Stimulated activated CD8-positive, alpha-beta memory T cell treated with anti-CD3 and anti-CD28 coated beads, Interleukin-15, amount 100 ng/mL, for 4 hours (primary cell): ENCODE measurements around the gene ZNF500.
A peak's percentile ranks its signal among the peaks of the same experiment; 100 is the strongest.
"Not testable (repeated sequence)": the region's sequence is repeated elsewhere in the genome, so short reads cannot be mapped to it uniquely, and the experiment has no call there.

Experiments
- DNase-seq, 2 donors: peaks; one replicate each; pipeline ENCODE4 v3.0.0-alpha.2; 2020; ENCODE audit warnings: low read depth in 2 of 2

Gene ZNF500

DNA sequence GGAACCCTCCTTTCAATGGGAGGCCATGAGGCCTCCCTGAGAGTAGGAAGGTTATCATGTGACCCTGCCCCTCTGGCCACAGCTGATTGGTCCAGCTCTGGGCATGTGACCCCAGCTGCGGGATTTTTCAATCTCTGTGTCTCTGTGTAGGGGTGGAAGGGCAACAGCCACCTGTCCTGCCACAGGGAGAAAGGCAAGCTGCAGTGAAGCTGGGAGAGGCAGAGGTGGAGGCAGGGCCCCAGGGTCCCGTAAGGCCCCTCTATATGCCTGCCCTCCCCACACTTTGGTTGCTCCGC lies 21.7 kb downstream of the ZNF500 start:
- no peak for DNase-seq

DNA sequence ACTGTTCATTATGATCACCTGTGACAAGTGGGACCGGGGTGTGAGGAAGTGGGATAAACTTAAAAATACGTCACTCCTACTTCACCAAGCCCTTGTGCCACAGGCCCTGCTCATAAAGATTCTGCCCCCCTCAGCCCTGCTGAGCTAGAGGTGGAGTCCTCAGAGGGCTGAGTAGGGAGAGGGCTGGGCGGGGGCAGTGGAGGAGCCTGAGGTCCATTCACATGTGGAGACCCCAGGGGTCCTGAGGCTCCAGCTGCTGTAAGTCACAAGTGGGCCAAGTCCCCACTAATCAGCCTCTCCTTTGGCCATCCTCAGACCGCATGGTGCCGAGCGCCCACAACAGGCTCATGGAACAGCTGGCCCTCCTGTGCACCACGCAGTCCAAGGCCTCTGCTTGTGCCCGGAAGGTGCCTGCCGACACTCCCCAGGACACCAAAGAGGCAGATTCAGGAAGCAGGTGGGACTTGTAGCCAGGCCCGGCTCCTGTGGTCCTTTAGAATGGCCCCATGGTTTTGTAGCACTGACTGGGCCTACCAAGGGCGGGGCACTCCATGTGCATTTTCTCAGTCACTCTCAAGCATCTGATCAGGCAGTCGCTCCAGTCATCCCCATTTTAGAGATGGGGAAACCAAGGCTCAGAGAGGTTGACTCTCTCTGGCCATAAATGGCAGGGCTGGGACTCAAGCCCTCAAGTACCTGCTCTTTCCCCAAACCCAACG lies 22.2 kb downstream of the ZNF500 start:
- DNase-seq: no peak

DNA sequence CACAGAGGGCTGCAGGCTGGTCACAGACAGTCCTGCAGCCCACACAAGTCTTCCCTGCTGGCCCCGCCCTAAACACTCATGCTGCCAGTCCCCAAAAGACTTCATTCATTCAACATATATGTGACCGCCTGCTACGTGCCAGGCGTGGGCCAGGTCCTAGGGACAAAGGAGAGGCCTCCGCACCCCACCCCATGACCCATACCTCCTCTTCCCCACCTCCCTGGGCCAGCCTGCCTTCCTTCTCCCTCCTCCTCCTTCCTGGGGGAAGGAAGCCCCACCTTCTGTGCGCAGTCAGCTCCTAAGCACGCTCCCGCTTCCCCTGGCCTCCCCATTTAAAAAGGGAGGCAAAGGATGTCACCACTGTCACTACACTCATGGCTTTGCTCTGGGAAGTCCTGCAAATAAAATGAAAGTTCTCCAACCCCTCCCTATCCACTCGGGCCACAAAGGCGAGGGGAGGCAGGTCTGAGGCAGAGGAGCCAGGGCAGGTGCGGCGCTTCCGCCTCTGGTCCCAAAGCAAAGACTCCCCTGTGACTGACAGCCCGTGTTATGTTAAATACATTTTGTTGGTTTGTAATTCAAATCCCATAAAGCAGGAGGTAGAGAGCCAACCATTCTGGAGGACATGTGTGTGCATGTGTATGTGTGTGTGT lies 23.6 kb downstream of the ZNF500 start:
- no peak for DNase-seq

DNA sequence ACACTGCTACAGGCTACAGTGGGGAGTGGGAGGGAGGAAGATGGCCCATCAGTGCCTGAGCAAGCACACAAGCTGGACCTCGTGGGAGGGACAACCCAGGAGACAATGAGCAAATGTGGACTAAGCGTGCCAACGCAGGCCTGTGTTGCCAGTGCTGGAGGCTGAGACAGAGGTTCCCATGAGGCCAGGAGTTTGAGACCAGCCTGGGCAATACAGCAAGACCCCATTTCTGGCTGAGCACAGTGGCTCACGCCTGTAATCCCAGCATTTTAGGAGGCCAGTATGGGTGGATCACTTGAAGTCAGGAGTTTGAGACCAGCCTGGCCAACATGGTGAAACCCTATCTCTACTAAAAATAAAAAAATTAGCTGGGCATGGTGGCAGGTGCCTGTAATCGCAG lies 28.6 kb downstream of the ZNF500 start:
- not testable (repeated sequence) for DNase-seq

DNA sequence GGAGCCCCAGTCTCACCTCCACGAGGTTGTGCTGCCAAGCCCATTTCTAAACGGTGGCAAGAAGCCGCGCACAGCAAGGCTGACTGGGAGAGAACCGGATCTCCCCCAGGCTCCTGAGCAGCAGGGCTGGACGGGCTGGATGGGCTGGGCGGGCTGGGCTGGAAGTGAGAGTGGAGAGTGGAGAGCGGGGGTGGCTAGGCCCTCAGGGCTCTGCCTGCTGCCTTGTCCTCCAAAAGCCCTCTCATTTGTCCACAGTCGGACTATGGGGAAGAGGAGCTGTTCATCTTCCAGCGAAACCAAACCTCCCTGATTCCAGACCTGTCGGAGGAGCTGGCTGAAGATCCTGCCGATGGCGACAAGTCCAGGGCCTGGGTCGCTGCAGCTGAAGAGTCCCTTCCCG lies 29.4 kb downstream of the ZNF500 start:
- DNase-seq: no peak

DNA sequence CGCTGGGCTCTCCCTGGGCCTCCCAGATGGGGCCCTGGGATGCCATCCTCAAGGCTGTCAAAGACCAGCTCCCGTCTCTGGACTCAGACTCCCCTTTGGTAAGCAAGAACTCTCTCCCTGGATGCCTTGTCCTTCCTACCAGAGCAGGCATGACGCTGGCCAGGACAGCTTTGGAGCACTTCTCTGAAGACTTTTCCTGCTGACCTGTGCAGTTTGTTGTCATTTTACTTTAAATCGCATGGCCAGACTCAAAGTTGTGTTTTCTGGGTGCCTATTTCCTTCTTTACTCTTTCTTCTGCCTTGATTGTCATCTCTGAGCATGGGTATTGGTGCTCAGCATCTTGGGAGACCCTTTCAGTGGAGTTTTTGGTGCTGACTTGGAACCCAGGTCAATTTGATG lies 30.4 kb downstream of the ZNF500 start:
- DNase-seq: no peak

DNA sequence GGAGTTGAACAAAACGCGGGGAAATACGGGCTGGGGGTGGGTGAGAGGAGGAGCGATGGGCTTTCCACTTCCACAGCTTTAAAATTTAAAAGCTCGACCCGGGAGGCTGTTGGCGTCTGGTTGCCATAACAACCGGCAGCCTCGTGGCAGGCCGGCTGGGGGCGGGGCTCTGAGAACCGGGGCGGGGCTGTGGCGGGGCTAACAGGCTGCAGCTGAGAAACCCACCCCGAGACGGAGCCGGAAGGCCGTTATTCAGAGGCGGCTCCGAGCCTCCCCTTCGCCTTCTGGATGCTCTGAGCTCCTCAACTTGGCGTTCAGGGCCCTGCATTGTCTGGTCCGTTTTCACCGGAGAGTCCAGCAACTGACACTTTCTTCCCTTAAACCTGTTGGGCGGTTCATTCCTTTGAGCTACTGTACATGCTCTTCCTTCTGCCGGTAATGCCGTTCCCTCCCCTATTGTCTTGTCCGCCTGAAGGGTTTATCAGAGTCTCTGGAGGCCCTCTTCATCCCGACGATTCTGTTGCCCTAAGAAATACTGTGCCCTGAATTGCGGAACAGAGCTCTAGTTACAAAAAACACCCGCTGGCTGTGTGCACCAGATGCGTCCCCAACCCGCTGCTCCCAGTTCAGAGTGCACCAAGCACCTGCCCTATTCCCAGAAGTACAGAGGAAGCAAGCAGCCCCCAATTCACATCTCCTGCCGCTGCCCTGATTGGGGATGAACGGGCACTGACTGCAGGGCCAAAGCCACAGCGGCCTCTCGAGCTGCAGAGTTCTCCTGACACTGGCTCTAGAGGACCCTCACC lies 32.0 kb downstream of the ZNF500 start:
- DNase-seq: peak; percentile 87

DNA sequence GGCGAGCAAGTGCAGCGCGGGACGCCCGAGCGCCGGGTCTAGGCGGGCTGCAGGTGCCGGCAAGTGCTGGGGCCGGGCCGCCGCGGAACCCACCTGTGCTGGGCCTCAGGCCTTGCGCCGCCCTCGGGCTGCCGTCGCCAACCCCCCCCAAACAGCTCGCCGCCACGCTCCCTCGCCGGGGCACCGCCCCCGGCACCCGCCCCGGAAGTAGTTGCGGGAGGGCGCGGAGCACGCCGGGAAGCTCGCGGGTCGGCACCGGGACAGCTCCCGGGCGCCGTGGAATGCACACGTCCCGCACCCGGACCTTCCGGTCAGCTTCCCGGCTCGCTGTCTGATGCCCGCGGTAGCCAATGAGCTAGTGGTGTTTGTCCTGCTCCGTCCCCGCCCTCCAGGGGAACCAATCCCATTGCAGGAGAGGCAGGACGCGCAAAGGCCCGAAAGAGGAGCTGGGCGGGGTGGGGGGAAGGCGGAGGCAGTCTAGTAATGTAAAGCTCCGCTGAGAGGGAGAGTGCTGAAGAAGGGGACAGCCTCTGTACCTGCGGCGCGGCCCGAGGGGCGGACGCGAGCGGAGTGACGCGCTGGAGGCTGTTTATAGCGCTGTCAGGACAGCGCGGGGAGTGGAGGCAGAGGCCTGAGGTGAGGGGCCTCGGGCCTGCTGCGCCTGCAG lies 32.8 kb downstream of the ZNF500 start, which contains the start of the genes ANKS3 and DNAAF8:
ANKS3 (minus strand) TSS at position 209 of the 667 bp plus-strand sequence. CDS start 4,122 bp downstream, outside the sequence.
DNAAF8 (plus strand) TSS at position 475 of the 667 bp plus-strand sequence. CDS start 1,978 bp downstream, outside the sequence.
- DNase-seq: peak; percentile 51 to 71

DNA sequence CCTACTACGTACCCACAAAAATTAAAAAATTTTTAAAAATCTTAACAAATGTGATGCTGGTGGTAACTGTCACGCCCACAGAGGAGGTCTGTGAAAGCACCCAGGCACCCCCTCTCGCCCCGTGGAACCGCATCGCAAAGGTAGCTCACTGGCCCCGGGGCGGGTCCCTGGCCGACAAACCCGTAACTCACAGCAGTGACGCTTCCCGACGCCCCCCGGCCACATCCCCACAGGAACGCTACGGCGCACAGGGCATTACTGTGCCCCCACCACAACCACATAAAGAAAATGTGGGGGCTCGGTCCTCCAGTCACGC lies 33.3 kb downstream of the ZNF500 start:
- no peak for DNase-seq

DNA sequence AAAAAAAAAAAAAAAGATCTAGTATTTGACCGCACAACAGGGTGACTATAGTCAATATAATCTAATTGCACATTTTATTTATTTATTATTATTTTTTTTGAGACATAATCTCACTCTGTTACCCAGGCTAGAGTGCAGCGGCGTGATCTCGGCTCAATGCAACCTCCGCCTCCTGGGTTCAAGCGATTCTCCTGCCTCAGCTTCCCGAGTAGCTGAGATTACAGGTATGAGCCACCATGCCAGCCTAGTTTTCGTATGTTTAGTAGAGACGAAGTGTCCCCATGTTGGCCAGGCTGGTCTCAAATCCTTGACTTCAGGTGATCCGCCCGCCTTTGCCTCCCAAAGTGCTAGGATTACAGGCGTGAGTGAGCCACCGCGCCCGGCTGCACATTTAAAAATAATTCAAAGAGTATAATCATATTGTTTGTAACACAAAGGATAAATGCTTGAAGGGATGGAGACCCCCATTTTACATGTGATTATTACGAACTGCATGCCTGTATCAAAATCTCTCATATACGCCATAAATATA lies 33.7 kb downstream of the ZNF500 start:
- no peak for DNase-seq

DNA sequence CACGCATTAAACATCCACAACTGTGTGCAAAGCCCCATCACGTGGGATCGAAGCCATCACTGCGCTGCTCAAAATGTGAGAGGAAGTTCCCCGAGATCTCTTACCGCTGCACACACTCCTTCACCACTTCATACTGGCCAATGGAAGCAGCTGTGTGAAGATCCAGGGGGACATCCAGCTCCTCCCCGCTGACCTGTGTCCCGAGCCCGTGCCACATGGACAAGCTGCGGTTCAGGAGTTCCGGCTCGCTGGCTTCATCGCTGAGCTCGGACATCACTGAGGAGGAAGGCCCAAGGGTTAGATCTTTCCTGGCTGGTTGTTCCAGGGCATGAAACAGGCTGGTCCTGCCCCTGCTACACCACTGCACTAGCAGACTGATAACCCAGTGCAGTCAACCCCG lies 37.1 kb downstream of the ZNF500 start:
- DNase-seq: no peak

DNA sequence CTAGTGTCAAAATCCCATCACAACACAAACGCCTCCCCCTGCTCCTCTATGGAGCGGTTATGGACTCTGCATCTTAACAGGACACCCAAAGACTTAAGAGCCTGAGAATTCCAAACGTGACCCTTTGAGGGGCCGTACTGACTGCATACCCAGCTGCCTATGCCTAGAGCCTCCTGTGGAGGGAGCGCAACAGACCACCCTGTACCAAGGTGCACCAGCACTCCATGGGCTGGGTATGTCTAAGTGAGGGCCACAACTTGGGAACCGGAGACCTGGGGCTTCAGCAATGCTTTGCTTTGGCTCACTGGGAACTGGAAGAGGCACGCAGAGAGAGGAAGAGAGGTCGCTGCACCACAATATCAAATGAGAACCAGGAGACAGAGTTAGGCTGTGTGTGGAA lies 38.3 kb downstream of the ZNF500 start:
- DNase-seq: no peak

DNA sequence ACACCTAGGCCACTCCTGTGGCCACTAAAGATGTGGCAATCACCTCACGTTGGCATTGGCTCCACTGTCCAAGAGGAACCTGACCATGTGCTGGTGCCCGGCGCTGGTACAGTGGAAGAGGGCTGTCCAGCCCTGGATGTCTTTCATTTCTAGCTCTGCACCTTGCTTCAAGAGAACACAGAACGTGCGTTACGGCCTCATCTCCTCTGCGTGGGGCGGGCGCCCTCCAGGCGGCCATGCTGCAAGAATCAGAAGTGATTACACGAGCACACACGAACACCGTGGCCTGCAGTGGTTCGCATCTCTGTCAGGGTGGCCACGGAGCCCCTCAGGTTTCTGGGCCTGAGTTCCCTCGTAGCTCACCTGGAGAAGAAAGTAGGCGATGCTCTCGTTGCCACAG lies 40.3 kb downstream of the ZNF500 start:
- DNase-seq: no peak

DNA sequence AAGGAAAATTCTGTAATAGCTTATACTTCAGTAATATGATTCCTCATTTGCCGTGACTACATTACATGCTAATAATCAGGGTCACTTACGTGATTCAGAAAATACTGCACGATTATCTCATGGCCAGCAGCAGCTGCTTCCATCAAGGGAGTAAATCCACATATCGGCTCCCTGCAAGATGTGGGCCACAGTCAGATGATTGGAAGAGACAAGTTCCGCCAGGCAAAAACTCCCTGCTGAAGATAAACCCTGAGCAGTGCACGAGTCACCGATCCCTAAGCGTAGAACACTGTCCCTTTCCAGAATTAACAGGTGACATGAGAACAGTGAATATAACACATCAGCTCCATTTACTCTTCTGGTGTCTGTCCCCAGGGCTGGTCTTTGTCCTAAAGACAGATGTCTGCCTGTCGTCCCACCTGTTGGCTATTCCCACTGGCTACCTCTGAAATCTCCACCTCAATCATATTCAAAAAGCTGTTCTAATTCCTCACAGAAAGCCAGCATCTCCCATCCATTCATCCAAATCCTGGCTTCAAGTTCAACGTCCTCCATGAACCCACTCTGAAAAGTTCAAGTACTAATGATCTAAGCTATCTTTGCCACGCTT lies 42.2 kb downstream of the ZNF500 start:
- no peak for DNase-seq

DNA sequence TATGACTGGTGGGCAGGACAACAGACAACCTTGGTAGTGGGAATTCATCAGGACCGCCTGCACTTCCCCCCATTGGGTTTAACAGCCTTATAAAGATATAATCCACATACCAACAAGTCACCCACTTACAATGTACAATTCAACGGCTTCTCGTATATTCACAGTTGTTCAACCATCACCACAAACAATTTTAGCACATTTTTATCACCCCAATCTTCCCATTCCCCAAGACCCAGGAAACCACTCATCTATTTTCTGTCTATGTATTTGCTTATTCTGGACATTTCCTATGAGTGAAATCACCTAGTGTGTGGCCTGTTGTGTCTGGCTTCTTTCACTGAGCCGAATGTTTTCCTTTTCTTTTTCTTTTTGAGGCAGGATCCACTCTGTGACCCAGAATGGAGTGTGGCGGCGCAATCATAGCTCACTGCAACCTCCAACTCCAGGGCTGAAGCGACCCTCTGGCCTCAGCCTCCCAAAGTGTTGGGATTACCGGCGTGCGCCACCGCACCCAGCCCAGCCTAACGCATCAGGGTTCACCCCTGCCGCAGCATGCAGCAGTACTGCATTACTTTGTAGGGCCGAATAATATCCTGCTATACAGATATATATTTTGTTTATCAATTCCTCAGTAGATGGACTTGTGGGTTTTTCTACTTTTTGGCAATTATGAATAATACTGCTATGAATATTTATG lies 43.7 kb downstream of the ZNF500 start:
- DNase-seq: no peak

DNA sequence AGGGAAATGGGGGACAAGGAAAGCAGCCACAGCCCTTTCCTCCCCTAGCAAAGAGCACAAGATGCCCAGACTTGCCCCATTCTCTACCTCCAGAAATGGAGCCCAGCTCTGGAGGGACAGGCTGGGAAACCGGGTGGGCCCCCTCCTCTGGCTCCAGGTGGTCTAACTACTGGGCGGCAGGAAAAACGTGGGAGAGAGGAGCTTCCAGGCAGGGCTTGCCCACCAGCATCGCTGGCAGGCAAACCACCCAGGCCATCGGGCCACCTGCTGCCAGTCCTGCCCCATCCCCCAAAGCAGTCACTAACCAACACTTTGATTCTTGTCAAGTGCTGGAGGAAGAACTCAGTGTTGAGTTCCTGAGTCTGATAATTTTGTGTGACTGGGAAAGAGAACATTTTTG lies 48.5 kb downstream of the ZNF500 start:
- no peak for DNase-seq

DNA sequence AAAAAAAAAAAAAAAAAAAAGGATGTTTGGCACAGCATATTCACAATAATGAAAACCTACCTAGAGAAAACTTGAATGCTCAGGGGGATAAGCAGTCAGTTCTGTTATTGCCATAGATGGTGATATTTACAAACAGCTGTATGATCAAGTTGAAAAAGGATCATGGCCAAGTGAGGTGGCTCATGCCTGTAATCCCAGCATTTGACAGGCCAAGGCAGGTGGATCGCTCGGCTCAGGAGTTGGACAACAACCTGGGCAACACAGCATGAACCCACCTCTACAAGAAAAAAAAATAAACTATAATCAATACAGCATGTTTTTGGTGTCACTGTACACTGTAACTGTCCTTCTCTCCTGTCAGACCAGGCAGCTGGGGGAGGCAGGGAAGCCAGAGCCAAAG lies 52.0 kb downstream of the ZNF500 start:
- DNase-seq: no peak

DNA sequence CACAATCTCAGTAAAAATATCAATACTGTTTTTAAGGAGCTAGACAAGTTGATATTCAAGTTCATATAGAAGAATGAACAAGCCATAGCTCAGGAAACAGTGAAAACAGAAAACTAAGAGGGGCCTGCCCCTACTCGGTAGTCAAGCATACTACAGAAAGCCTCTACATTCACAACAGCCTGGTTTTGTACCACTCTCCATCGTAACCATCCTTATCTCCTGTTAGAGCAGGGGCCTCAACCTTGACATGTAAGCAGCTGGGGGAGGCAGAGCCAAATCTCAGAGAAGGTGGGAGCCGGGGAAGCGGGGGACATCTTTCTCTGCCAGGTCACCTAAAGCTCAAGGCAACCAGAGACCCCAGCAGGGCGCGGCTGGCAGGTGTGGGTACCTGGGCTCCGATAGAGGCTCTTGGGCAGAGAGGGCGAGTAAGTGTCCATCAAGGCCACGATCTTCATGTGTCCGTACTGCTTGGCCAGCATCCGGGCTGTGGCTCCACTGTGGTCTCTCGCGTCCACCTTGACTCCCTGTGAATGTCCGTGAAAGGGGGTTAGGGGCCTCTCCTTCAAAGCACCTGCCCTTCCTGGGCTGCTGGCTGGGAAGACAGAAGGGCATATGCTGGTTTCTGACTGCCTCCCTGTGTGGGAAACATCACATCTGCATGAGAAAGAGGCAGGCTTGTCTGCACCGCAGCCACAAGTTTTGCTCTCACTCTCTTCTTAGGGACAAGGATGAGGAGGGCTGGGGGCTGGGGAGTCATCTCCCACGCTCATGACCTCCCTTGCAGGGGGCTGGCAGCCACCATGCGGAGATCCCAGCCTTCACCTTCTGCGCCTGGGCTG lies 53.1 kb downstream of the ZNF500 start:
- no peak for DNase-seq

DNA sequence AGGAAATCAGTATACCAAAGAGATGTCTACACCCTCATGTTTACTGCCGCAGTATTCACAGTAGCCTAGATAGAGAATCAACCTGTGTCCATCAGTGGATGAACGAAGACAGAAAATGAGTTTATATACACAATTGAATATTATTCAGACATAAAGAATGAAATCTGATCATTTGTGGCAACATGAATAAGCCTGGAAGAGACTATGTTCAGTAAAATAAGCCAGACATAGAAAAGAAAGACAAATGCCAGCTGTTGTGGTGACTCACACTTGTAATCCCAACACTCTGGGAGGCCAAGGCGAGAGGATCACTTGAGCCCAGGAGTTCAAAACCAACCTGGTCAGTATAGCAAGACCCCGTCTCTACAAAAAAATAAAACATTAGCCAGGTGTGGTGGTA lies 57.5 kb downstream of the ZNF500 start:
- no peak for DNase-seq

DNA sequence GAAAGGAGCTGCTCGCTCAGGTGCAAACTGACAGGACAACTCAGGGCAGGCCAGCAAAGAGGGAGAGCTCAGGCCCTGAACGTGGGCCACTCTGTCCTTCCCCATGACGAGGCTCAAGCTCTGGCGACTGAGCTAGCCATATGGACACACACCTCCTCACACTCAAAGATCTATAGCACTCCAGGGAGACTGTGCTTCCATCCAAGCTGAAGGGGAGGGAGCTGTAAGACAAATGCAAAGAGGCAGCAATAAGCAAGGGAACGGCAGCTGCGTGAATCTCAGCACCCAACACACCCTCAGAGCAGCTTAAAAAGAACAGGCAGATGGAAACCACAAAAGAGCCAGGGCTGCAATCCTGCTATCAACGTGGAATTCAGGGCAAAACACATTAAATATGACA lies 60.1 kb downstream of the ZNF500 start:
- DNase-seq: no peak
